ENCODE data around the gene ZNF587. TPM values are rescaled to one million over a fixed set of nuclear protein-coding genes. Genes with fewer than 3 reads are reported as not detected.
"Not testable (repeated sequence)": the region's sequence is repeated elsewhere in the genome, so short reads cannot be mapped to it uniquely, and the experiment has no call there.

ZNF587 gene
- total and polyA plus RNA-seq, 2 of the 13 experiments (the other 11 are each of a cell fraction or from before 2014, with no cell fraction given), result 8.7 to 17.5 TPM

- H3K27me3 ChIP-seq (ENCODE audit: control insufficient read depth in 1 of 2, insufficient read depth in 2 of 2, low read length in 2 of 2); in situ Hi-C loops (cut with HindIII; ENCODE audit: extremely low pct_ligation_motif_present, low pct_unique_long_range_greater_than_20kb); H3K27ac ChIP-seq (ENCODE audit: extremely low read length, insufficient read depth, low read length); CTCF ChIA-PET (ENCODE audit: low intra/inter-chr PET ratio, low total read pairs); FAIRE-seq; H3K9me3 ChIP-seq (ENCODE audit: low read length); ATAC-seq; BruUV-seq (replicated peaks); H2AFZ ChIP-seq (ENCODE audit: low read length); POLR2A ChIA-PET; TF ChIP-seq FOXP1 (IDR thresholded peaks at IDR 0.05); HNF1A (CRISPR knock-in tag; IDR thresholded peaks at IDR 0.05; ENCODE audit: borderline replicate concordance): not testable (repeated sequence)
- Histone ChIP-seq H3K9ac (ENCODE audit: insufficient read depth, low read depth, low read length) (0 out of 2 replicates have a peak overlapping the region, but pooled peaks have one; percentile 3), H3K4me1 (ENCODE audit: insufficient read depth, low read length) (peaks cover 63% of the 10 kb centered on the region), H3K4me2 (ENCODE audit: low read depth, low read length) (peak overlapping the region; percentile 52), H3K36me3 (replicated peaks in 1 of 2; ENCODE audit: control insufficient read depth in 1 of 2, insufficient read depth in 2 of 2, low read length in 2 of 2) (peaks cover 2 to 15% of the 10 kb centered on the region in 2 experiments; a peak in 2 of 5 replicates), H3K79me2 (ENCODE audit: insufficient read depth, low read length) (peaks cover 76% of the 10 kb centered on the region), H4K20me1 (ENCODE audit: insufficient read depth, low read length) (peaks cover 16% of the 10 kb centered on the region; the same call in 1 of the 2 replicates), H3K4me3 (replicated peaks in 1 of 3; ENCODE audit: insufficient read depth in 1 of 3, low read depth in 2 of 3, low read length in 3 of 3) (0 out of 6 replicates have a peak overlapping the region, but pooled peaks of 1 of the 3 experiments have one; percentile 12)
- WGBS (ENCODE audit: low lambda C conversion rate), result 30% methylated on average over 2 of the region's 4 CpGs
- DNase-seq (ENCODE audit: low spot score), result peak; percentile 20
- intact Hi-C loops (cut with micrococcal nuclease; ENCODE audit: unreplicated experiment), result loop anchor here (10.0 kb wide), 1 partner anchor 331 kb away; the partner anchor contains the start of gene ZNF329
- TF ChIP-seq FOXP1 (CRISPR knock-in tag; IDR thresholded peaks at IDR 0.05), result peak; percentile 73
- peak; percentile 63 for TF ChIP-seq THAP11 (CRISPR knock-in tag; IDR thresholded peaks at IDR 0.05)
- TF ChIP-seq GATAD2A (CRISPR knock-in tag; IDR thresholded peaks at IDR 0.05), result peak; percentile 60
- 0 out of 2 replicates have a peak, but pooled peaks have one; percentile 32 for TF ChIP-seq TBX2 (CRISPR knock-in tag; IDR thresholded peaks at IDR 0.05; ENCODE audit: borderline replicate concordance)
- TF ChIP-seq KAT7 (CRISPR knock-in tag; IDR thresholded peaks at IDR 0.05; ENCODE audit: borderline replicate concordance), result peak; percentile 77; the same call in 1 of the 2 replicates
- TF ChIP-seq HOMEZ (CRISPR knock-in tag; IDR thresholded peaks at IDR 0.05; ENCODE audit: low read depth), result 0 out of 2 replicates have a peak, but pooled peaks have one; percentile 10
- TF ChIP-seq KLF16 (CRISPR knock-in tag; IDR thresholded peaks at IDR 0.05), result 0 out of 4 replicates have a peak, but pooled peaks of 1 of the 2 experiments have one; percentile 19
- peak; percentile 41; the same call in 1 of the 2 replicates for TF ChIP-seq FOXA1 (IDR thresholded peaks at IDR 0.05)
- TF ChIP-seq FOXA1 (CRISPR knock-in tag; IDR thresholded peaks at IDR 0.05), result peak; percentile 91
- peak; percentile 92 for TF ChIP-seq PITX1 (CRISPR knock-in tag; IDR thresholded peaks at IDR 0.05)
- peak; percentile 74 for TF ChIP-seq FOXP4 (CRISPR knock-in tag; IDR thresholded peaks at IDR 0.05)
- TF ChIP-seq HNF1A (IDR thresholded peaks at IDR 0.05; ENCODE audit: low read depth), result peak; percentile 58; the same call in 1 of the 2 replicates
- peak; percentile 31; the same call in 1 of the 2 replicates for TF ChIP-seq ZFX (CRISPR knock-in tag; IDR thresholded peaks at IDR 0.05; ENCODE audit: low read depth)
Observed at GRCh38 chr19:57823608-57824007, 26.1 kb upstream of the ZNF587 start.
